ENCODE measurements around the gene PALD1.

Gene PALD1

DNA sequence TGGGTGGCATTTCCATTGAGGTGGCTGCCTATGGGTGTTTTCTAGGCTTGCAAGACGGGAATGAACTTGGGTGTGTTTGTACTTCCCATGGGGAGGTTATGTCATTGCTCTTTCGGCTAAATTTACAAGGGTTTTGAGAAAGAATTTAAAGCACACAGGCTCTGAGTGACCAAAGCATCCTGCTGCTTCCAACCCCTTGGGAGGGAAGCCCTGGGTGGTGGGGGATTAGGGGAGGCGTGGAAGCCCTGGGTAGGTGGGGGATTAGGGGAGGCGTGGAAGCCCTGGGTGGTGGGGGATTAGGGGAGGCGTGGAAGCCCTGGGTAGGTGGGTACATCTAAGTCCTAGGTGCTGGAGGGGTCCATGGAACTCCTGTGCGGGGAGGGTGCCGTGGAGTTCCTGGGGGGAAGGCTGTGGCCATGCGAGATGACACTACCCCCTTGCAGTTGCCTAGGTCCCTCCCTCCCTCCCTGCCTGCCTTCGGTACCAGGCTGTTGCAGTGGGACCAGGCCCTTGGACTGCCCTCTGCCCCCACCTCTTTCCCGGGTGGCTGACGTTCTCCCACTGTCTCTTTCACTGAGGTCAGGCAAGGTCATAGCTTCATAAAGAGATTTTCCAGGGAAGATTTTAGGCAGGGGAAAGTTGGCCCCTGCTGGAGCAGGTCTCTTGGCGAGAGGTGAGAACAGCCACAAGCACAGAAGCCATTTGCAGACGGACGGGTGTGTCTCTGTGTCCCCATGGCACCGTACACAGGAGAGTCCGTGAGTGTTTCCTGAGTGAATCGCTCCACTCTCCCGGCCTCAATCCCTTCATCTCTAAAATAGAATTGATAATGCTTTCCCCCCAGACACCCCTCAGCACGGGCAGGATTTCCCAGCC lies 104.5 kb downstream of the PALD1 start:
- no peaks in the 10 kb centered on the region for H3K27me3 ChIP-seq (ENCODE audit: low read depth, low read length)
- no peak overlapping the region for H3K27ac ChIP-seq (ENCODE audit: low read length)
- H3K36me3 ChIP-seq (ENCODE audit: control insufficient read depth in 1 of 2, insufficient read depth in 2 of 2, low read length in 2 of 2) = no peaks in the 10 kb centered on the region
- no peak overlapping the region for H3K4me3 ChIP-seq (ENCODE audit: low read depth in 1 of 2, low read length in 2 of 2)
- peaks cover 0 to 5% of the 10 kb centered on the region in 2 donors for H3K4me1 ChIP-seq (ENCODE audit: control insufficient read depth in 1 of 2, insufficient read depth in 2 of 2, low read length in 2 of 2)
- no peaks in the 10 kb centered on the region for H3K9me3 ChIP-seq (ENCODE audit: control insufficient read depth in 1 of 2, low read length in 2 of 2)

DNA sequence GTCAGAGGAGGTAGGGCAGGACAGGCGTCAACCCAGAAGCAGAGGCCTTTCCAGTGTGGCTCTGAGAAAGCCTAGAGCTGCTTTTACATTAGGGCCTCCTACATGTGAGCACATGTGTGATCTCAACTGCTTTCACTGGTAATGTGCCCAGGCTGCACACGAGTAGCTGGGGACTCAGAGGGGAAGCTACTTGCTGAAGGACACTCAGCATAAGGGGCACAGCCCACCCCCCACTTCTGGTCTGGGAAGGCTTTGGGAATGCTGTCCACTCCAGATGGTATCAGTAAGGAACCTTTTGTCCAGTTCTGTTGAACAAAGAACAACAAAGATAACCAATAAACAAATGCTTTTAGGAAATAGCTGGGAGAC lies 105.1 kb downstream of the PALD1 start:
- Histone ChIP-seq H3K4me1 (ENCODE audit: control insufficient read depth in 1 of 2, insufficient read depth in 2 of 2, low read length in 2 of 2) (peaks cover 0 to 5% of the 10 kb centered on the region in 2 donors), H3K4me3 (ENCODE audit: low read depth in 1 of 2, low read length in 2 of 2) (no peak overlapping the region), H3K36me3 (ENCODE audit: control insufficient read depth in 1 of 2, insufficient read depth in 2 of 2, low read length in 2 of 2) (no peaks in the 10 kb centered on the region), H3K27ac (ENCODE audit: low read length) (no peak overlapping the region), H3K27me3 (ENCODE audit: low read depth, low read length) (no peaks in the 10 kb centered on the region), H3K9me3 (ENCODE audit: control insufficient read depth in 1 of 2, low read length in 2 of 2) (no peaks in the 10 kb centered on the region)

DNA sequence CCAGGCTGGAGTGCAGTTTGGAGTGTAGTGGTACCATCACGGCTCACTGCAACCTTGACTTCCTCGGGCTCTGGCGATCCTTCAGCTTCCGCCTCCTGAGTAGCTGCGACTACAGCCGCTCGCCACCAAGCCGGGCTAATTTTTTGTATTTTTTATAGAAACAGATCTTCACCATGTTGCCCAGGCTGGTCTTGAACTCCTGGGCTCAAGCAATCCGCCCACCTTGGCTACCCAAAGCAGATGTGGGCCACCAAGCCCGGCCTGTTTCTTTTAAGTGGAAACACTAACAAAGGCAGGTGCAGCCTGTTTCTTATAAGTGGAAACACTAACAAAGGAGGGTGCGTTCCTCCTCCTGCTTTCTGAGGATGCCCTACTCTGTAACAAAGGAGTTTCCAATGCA lies 105.8 kb downstream of the PALD1 start:
- no peaks in the 10 kb centered on the region for H3K27me3 ChIP-seq (ENCODE audit: low read depth, low read length)
- no peak overlapping the region for H3K4me3 ChIP-seq (ENCODE audit: low read depth in 1 of 2, low read length in 2 of 2)
- H3K4me1 ChIP-seq (ENCODE audit: control insufficient read depth in 1 of 2, insufficient read depth in 2 of 2, low read length in 2 of 2) = peaks cover 0 to 5% of the 10 kb centered on the region in 2 donors
- no peaks in the 10 kb centered on the region for H3K9me3 ChIP-seq (ENCODE audit: control insufficient read depth in 1 of 2, low read length in 2 of 2)
- H3K27ac ChIP-seq (ENCODE audit: low read length) = no peak overlapping the region
- H3K36me3 ChIP-seq (ENCODE audit: control insufficient read depth in 1 of 2, insufficient read depth in 2 of 2, low read length in 2 of 2) = no peaks in the 10 kb centered on the region

DNA sequence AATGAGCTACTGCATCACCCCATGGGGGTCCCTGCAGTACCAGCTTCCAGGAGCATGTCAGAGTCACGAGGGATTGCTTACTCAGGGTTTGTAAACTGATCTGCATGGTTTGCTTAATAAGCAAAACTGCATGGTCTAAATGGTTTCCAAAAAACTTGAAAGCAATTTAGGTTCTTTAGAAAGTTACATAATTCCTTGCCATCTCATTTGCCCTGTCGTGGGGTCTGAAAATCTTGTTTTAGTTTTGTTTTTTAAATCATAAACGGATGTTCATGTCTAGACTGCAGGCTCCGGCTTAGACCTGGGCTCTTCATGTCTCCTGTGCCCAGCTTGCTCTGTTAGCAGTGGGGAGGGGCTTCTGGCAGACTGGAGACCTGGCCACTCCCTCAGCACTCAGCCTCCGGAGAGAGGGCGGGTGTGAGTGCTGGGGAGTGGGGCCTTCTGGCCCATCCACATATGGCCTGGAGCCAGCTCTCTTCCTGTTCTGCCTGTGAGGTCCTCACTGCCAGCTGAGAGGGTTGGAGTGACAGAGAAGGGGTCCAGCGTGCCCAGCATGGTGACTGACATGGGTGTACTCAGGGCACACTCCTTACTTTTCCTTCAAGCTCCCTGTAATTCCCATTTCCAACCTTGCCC lies 106.5 kb downstream of the PALD1 start:
- Histone ChIP-seq H3K9me3 (ENCODE audit: control insufficient read depth in 1 of 2, low read length in 2 of 2) (no peaks in the 10 kb centered on the region), H3K4me1 (ENCODE audit: control insufficient read depth in 1 of 2, insufficient read depth in 2 of 2, low read length in 2 of 2) (no peaks in the 10 kb centered on the region), H3K27ac (ENCODE audit: low read length) (no peak overlapping the region), H3K4me3 (ENCODE audit: low read depth in 1 of 2, low read length in 2 of 2) (no peak overlapping the region), H3K27me3 (ENCODE audit: low read depth, low read length) (no peaks in the 10 kb centered on the region), H3K36me3 (ENCODE audit: control insufficient read depth in 1 of 2, insufficient read depth in 2 of 2, low read length in 2 of 2) (no peaks in the 10 kb centered on the region)

DNA sequence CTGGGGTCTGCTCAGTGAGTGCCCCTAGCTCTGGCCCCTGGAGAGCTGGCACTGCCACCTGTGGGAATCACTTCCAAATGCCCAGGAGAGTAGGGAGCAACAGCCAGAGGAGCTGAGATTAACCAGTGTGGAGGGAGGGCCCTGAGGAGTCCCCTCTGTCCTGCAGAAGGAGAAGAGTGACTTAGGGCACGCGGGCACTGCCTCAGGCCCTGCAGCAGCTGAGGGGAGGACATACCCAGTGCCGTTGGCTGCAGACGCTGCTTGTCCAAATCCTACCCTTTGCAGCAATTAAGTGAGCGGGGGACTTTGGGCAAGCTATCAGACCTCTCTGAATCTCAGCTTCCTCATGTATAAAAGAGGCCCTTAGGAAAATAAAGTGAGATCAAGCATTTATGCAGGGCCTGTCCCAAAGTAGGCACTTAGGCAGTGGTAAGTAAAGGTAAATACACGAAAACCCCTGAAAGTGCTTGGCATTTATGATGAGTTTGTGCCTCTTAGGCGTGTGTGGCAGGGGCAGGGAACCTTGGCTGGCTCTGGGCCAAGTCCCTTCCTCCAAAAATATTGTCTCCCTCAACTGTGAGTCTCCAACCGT lies 107.1 kb downstream of the PALD1 start:
- Histone ChIP-seq H3K27me3 (ENCODE audit: low read depth, low read length) (no peaks in the 10 kb centered on the region), H3K27ac (ENCODE audit: low read length) (no peak overlapping the region), H3K4me1 (ENCODE audit: control insufficient read depth in 1 of 2, insufficient read depth in 2 of 2, low read length in 2 of 2) (no peaks in the 10 kb centered on the region)

DNA sequence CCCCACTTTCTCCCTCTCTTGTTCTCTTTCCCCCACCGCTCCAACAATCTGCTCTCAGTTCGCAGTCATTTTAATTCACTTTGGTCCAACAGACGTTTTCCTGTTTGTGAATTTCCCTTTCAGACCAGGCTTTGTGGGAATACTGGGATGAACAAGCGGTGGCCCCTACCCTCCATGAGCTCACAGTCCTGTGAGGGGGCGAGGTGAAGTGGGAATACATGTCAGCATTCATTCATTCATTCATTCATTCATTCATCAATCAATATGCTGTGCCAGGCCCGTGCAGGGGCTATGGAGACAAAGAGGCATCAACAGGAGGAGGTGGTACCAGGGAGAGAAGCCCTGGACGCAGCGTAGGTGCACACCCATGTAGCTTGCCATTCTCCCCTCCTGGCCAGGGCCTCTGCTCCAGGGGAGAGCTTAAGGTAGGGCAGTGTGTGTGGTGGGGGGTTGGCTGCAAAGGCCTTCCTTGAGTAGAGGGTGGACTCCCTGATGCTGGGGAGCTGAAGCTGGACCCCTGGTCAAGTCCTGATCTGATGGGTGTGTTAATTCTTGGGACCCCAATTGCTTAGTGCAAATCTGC lies 107.9 kb downstream of the PALD1 start:
- Histone ChIP-seq H3K4me3 (ENCODE audit: low read depth in 1 of 2, low read length in 2 of 2) (no peak overlapping the region), H3K9me3 (ENCODE audit: control insufficient read depth in 1 of 2, low read length in 2 of 2) (no peaks in the 10 kb centered on the region), H3K4me1 (ENCODE audit: control insufficient read depth in 1 of 2, insufficient read depth in 2 of 2, low read length in 2 of 2) (no peaks in the 10 kb centered on the region), H3K27me3 (ENCODE audit: low read depth, low read length) (no peaks in the 10 kb centered on the region), H3K36me3 (ENCODE audit: control insufficient read depth in 1 of 2, insufficient read depth in 2 of 2, low read length in 2 of 2) (no peaks in the 10 kb centered on the region), H3K27ac (ENCODE audit: low read length) (no peak overlapping the region)

More for the DNA sequence above, 107.1 kb downstream of the PALD1 start:
- Histone ChIP-seq H3K36me3 (ENCODE audit: control insufficient read depth in 1 of 2, insufficient read depth in 2 of 2, low read length in 2 of 2) (no peaks in the 10 kb centered on the region), H3K4me3 (ENCODE audit: low read depth in 1 of 2, low read length in 2 of 2) (no peak overlapping the region), H3K9me3 (ENCODE audit: control insufficient read depth in 1 of 2, low read length in 2 of 2) (no peaks in the 10 kb centered on the region)

DNA sequence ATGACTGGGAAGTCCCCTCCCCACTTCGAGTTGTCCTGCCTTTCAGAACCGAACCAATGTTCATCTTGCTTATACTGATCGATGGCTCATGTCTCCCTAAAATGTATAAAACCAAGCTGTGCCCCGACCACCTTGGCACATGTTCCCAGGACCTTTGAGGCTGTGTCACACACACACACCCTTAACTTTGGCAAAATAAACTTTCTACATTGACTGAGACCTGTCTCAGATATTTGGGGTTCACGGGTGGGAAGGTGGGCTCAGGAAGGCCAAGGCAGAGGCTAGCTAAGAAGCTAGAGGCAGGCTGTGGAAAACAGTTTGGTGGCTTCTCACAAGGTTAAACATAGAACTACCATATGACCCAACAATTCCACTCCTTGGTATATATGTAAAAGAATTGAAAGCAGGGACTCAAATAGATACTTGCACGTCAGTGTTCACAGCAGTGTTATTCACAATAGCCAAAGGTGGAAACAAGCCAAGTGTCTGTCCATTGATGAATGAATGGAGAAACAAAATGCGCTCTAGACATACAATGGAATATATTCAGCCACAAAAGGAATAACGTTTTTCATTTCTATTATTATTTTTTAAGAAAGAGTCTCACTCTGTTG lies 108.6 kb downstream of the PALD1 start:
- Histone ChIP-seq H3K4me3 (ENCODE audit: low read depth in 1 of 2, low read length in 2 of 2) (no peak overlapping the region), H3K36me3 (ENCODE audit: control insufficient read depth in 1 of 2, insufficient read depth in 2 of 2, low read length in 2 of 2) (no peaks in the 10 kb centered on the region), H3K27me3 (ENCODE audit: low read depth, low read length) (no peaks in the 10 kb centered on the region), H3K4me1 (ENCODE audit: control insufficient read depth in 1 of 2, insufficient read depth in 2 of 2, low read length in 2 of 2) (no peaks in the 10 kb centered on the region), H3K9me3 (ENCODE audit: control insufficient read depth in 1 of 2, low read length in 2 of 2) (no peaks in the 10 kb centered on the region), H3K27ac (ENCODE audit: low read length) (no peak overlapping the region)

DNA sequence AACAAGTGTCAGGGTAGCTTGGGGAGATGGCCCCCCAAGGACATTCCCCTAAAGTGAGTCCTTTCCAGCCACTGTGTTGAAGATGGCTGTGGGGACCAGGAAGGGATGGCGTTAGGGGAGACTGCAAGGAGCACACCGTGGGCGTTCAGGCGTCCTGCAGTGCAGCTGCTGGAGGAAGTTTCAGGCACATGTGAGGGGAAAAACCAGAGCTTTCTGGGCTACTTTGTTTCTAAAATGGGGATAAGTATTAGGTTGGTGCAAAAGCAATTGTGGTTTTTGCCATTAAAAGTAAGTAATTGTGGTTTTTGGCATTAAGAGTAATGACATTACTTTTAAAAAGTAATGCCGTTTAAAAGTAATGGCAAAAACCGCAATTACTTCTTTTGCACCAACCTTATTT lies 109.7 kb downstream of the PALD1 start:
- Histone ChIP-seq H3K4me1 (ENCODE audit: control insufficient read depth in 1 of 2, insufficient read depth in 2 of 2, low read length in 2 of 2) (no peaks in the 10 kb centered on the region), H3K27me3 (ENCODE audit: low read depth, low read length) (no peaks in the 10 kb centered on the region), H3K27ac (ENCODE audit: low read length) (no peak overlapping the region)

DNA sequence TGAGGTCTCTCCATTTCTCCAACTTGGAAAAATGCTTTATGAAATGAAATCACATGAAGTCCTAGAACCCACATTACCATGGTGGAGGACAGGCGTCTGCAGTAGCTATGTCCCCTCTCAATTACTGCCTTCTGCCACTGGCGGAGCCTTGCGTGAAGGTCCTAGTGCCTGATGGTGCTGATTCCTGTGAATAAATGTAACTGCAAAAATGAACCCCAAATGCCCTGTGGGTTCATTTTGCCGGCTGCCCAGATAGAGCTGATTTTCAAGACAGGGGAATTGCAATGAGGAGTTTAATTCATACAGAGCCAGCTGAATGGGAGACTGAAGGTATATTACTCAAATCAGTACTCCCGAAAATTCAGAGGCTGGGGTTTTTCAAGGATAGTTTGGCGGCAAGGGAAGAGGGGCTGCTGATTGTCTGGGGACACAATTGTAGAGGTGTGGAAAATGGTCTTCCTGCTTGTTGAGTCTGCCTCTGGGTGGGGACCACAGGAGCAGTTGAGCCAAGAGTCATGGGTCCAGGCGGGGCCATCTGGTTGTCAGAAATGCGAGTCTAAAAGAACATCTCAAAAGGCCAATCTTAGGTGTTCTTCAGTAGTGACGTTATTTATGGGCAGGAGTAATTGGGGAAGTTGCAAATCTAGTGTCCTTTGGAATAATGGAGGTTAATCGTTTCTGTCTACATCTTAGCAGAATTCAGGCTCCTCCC lies 110.4 kb downstream of the PALD1 start:
- Histone ChIP-seq H3K36me3 (ENCODE audit: control insufficient read depth in 1 of 2, insufficient read depth in 2 of 2, low read length in 2 of 2) (no peaks in the 10 kb centered on the region), H3K27ac (ENCODE audit: low read length) (no peak overlapping the region)

More for the DNA sequence above, 109.7 kb downstream of the PALD1 start:
- no peaks in the 10 kb centered on the region for H3K9me3 ChIP-seq (ENCODE audit: control insufficient read depth in 1 of 2, low read length in 2 of 2)
- H3K36me3 ChIP-seq (ENCODE audit: control insufficient read depth in 1 of 2, insufficient read depth in 2 of 2, low read length in 2 of 2) = no peaks in the 10 kb centered on the region
- H3K4me3 ChIP-seq (ENCODE audit: low read depth in 1 of 2, low read length in 2 of 2) = no peak overlapping the region

DNA sequence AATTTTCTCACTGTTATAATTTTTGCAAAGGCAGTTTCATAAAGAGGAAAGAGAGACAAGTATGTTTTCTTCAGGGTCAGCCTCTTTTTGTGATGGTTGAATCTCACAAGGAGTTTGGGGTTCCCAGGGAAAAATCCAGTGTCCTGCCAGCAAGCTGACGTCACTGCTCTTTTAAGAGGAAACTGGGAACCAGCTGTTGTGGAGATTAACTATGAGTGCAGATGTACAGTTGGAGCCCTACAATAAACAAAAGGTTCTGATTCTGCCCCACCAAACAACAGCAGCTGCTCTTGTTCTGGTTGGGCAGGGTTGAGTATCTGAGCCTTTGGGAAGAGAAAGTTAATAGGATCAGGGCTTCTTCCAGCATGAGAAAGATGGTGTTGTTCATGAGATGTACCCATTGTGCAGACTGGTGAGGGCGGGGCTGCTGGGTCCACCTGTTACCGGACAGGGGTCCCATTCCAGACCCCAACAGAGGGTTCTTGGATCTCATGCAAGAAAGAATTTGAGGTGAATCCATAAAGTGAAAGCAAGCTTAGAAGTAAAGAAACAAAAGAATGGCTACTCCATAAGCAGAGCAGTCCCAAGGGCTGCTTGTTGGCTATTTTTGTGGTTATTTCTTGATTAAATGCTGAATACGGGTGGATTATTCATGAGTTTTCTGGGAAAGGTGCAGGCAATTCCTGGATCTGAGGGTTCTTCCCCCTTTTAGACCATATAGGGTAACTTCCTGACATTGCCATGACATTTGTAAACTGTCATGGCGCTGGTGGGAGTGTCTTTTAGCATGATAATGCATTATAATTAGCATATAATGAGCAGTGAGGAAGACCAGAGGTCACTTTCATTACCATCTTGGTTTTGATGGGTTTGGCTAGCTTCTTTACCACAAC lies 111.4 kb downstream of the PALD1 start:
- Histone ChIP-seq H3K4me1 (ENCODE audit: control insufficient read depth in 1 of 2, insufficient read depth in 2 of 2, low read length in 2 of 2) (no peaks in the 10 kb centered on the region), H3K9me3 (ENCODE audit: control insufficient read depth in 1 of 2, low read length in 2 of 2) (no peaks in the 10 kb centered on the region), H3K4me3 (ENCODE audit: low read depth in 1 of 2, low read length in 2 of 2) (no peak overlapping the region), H3K27me3 (ENCODE audit: low read depth, low read length) (no peaks in the 10 kb centered on the region), H3K36me3 (ENCODE audit: control insufficient read depth in 1 of 2, insufficient read depth in 2 of 2, low read length in 2 of 2) (no peaks in the 10 kb centered on the region), H3K27ac (ENCODE audit: low read length) (no peak overlapping the region)

More for the DNA sequence above, 110.4 kb downstream of the PALD1 start:
- Histone ChIP-seq H3K4me1 (ENCODE audit: control insufficient read depth in 1 of 2, insufficient read depth in 2 of 2, low read length in 2 of 2) (no peaks in the 10 kb centered on the region), H3K9me3 (ENCODE audit: control insufficient read depth in 1 of 2, low read length in 2 of 2) (no peaks in the 10 kb centered on the region), H3K27me3 (ENCODE audit: low read depth, low read length) (no peaks in the 10 kb centered on the region), H3K4me3 (ENCODE audit: low read depth in 1 of 2, low read length in 2 of 2) (no peak overlapping the region)
